ENCODE results near the gene CD99. TPM values are rescaled to one million over a fixed set of nuclear protein-coding genes. Genes with fewer than 3 reads are reported as not detected.
A peak's percentile ranks its signal among the peaks of the same experiment; 100 is the strongest.

CD99 gene
- total RNA-seq, 6 donors from 2014 or later, result 135 to 300 (median 233) TPM

- Histone ChIP-seq H3K9me3 (no peaks in the 10 kb centered on the region), H3K4me1 (peaks cover 62 to 84% (median 76%) of the 10 kb centered on the region in 4 donors), H3K4me3 (no peak overlapping the region), H3K36me3 (peaks cover 0 to 9% (median 3%) of the 10 kb centered on the region in 4 donors), H3K27me3 (no peaks in the 10 kb centered on the region), H3K27ac (peak overlapping the region; percentile 28 to 76 (median 41))
- 74 to 77% methylated on average over 6 of the region's 6 CpGs for WGBS, 2 donors
- DNase-seq, result no peak
- no peak for ATAC-seq (ENCODE audit: low FRiP score in 2 of 2)
- TF ChIP-seq EP300 (IDR thresholded peaks at IDR 0.05) (no peak), POLR2AphosphoS5 (IDR thresholded peaks at IDR 0.05) (no peak), POLR2A (IDR thresholded peaks at IDR 0.05) (no peak), CTCF (IDR thresholded peaks at IDR 0.05) (no peak)
Observed at GRCh38 chrX:2708021-2708420, 16.9 kb downstream of the CD99 start.

- WGBS, 2 donors, result 72 to 87% methylated on average over 10 of the region's 10 CpGs
- H3K4me1 ChIP-seq, result peaks cover 60 to 77% (median 70%) of the 10 kb centered on the region in 4 donors
- TF ChIP-seq CTCF (IDR thresholded peaks at IDR 0.05) (no peak), EP300 (IDR thresholded peaks at IDR 0.05) (no peak), POLR2A (IDR thresholded peaks at IDR 0.05) (no peak), POLR2AphosphoS5 (IDR thresholded peaks at IDR 0.05) (no peak)
Observed at GRCh38 chrX:2708592-2709188, 17.6 kb downstream of the CD99 start.

GRCh38 chrX:2709556-2709955 lies 18.5 kb downstream of the CD99 start:
- H3K4me3 ChIP-seq, result peak overlapping the region in 1 of 4 donors; percentile 10
- no peaks in the 10 kb centered on the region for H3K27me3 ChIP-seq
- no peak for ATAC-seq (ENCODE audit: low FRiP score in 2 of 2)
- TF ChIP-seq CTCF (IDR thresholded peaks at IDR 0.05), result no peak
- no peak for TF ChIP-seq POLR2AphosphoS5 (IDR thresholded peaks at IDR 0.05)
- WGBS, 2 donors, result 88 to 89% methylated on average over 9 of the region's 9 CpGs
- DNase-seq, result no peak
- H3K36me3 ChIP-seq, result peaks cover 0 to 18% (median 7%) of the 10 kb centered on the region in 4 donors
- no peaks in the 10 kb centered on the region for H3K9me3 ChIP-seq
- H3K4me1 ChIP-seq, result peaks cover 55 to 69% (median 62%) of the 10 kb centered on the region in 4 donors
- peak overlapping the region; percentile 64 to 73 (median 68) for H3K27ac ChIP-seq

More at GRCh38 chrX:2708592-2709188, 17.6 kb downstream of the CD99 start:
- ATAC-seq (ENCODE audit: low FRiP score in 2 of 2) (peak in 1 of 2 donors; percentile 17), DNase-seq (no peak)
- H3K27ac ChIP-seq, result peak overlapping the region; percentile 24 to 76 (median 36)
- H3K4me3 ChIP-seq, result no peak overlapping the region
- H3K27me3 ChIP-seq, result no peaks in the 10 kb centered on the region
- no peaks in the 10 kb centered on the region for H3K9me3 ChIP-seq
- H3K36me3 ChIP-seq, result peaks cover 0 to 15% (median 5%) of the 10 kb centered on the region in 4 donors

- H3K4me3 ChIP-seq, result peak overlapping the region in 1 of 4 donors; percentile 10
- no peaks in the 10 kb centered on the region for H3K9me3 ChIP-seq
- peaks cover 48 to 62% (median 57%) of the 10 kb centered on the region in 4 donors for H3K4me1 ChIP-seq
- H3K27me3 ChIP-seq, result no peaks in the 10 kb centered on the region
- H3K36me3 ChIP-seq, result peaks cover 0 to 25% (median 14%) of the 10 kb centered on the region in 4 donors
- no peak for DNase-seq
- TF ChIP-seq POLR2A (IDR thresholded peaks at IDR 0.05) (peak in 1 of 4 donors; percentile 31), EP300 (IDR thresholded peaks at IDR 0.05) (peak in 1 of 4 donors; percentile 79), CTCF (IDR thresholded peaks at IDR 0.05) (no peak), POLR2AphosphoS5 (IDR thresholded peaks at IDR 0.05) (no peak)
- 31 to 37% methylated on average over 15 of the region's 15 CpGs for WGBS, 2 donors
- H3K27ac ChIP-seq, result peak overlapping the region; percentile 64 to 73 (median 68)
- ATAC-seq (ENCODE audit: low FRiP score in 2 of 2), result peak; percentile 34 to 84
Observed at GRCh38 chrX:2710041-2710840, 19.1 kb downstream of the CD99 start.
